ENCODE measurements around the gene CCDC187. TPM values are rescaled to one million over a fixed set of nuclear protein-coding genes. Genes with fewer than 3 reads are reported as not detected.
A peak's percentile ranks its signal among the peaks of the same experiment; 100 is the strongest.

The CCDC187 gene
- total RNA-seq, 1 experiment from 2014 or later: not detected

DNA sequence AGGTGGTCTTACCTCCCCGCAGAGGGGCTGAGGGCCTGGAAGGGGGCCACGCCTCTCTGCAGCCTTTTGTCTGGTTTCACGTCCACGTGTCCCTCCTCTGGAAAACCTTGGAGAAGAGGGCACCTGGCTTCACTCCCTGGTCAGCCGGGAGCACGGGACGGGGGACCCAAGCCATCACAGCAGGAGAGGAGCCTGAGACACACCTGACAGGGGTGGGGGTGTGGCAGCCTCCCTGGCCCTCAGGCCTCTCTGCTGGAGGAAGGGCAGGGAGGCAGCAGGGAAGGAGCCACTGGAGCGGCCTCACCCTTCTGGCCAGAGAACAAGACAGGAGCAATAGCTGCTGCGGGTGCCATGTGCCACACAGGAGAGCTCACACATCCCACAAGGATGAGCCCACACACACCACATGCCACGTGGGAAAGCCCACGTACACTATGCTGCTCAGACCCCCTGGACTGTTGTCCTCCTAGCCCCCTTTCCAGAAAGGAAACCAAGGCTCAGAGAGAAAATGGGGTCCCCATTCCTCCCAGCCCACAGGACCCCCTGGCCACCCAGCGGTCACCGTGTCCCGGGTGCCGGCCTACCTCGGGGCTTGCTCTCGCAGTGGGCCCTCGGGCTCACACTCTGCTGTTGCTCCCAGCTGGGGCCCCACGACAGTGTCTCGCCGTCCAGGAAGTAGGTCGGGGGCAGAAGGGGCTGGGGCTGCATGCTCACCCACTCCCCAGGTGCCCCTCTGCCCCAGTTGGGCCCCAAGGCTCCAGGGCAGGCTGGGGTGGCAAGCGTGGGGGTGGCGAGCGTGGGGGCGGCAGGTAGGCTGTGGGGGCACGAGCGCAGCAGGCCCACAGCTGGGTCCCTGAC is 18.2 kb downstream of the CCDC187 start:
- DNase-seq (ENCODE audit: low read depth): no peak

DNA sequence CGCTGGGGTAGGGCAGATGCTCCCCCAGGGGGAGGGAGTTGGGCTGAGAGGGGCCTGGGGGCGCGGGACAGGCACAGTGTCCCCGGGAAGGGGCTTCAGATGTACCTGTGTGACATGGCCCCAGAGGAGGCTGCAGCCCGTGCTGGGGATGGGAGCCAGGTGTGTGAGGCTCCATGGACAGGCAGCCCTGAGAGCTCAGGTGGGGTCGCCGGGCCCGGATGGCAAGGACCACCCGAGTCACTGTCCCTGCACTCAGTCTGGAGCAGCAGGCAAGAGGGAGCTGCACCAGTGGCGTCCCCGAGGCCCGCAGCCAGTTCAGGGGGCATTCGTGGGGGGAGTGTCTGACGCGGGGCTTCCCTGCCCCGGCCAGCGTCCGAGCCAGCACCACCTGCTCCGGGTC is 18.9 kb downstream of the CCDC187 start:
- no peak for DNase-seq (ENCODE audit: low read depth)

DNA sequence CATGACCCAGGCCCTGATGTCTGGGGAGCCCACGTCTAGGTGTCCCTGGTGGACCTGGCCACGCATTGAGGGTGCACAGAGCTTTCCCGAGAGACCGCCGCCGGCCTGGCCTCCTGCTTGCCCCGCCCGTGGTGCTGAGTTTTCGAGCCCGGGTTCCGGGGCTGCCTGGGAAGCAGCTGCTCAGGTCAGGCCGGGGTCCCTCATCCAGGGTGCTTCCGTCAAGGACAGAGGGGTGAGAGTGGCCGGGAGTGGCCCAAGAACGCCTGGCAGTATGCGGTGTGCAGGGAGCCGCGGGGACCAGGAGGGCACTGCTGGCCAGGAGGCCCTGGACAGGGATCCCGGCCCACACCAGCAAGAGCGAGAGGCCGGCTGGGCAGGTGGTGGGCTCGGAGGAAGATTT is 19.6 kb downstream of the CCDC187 start:
- DNase-seq (ENCODE audit: low read depth): no peak

DNA sequence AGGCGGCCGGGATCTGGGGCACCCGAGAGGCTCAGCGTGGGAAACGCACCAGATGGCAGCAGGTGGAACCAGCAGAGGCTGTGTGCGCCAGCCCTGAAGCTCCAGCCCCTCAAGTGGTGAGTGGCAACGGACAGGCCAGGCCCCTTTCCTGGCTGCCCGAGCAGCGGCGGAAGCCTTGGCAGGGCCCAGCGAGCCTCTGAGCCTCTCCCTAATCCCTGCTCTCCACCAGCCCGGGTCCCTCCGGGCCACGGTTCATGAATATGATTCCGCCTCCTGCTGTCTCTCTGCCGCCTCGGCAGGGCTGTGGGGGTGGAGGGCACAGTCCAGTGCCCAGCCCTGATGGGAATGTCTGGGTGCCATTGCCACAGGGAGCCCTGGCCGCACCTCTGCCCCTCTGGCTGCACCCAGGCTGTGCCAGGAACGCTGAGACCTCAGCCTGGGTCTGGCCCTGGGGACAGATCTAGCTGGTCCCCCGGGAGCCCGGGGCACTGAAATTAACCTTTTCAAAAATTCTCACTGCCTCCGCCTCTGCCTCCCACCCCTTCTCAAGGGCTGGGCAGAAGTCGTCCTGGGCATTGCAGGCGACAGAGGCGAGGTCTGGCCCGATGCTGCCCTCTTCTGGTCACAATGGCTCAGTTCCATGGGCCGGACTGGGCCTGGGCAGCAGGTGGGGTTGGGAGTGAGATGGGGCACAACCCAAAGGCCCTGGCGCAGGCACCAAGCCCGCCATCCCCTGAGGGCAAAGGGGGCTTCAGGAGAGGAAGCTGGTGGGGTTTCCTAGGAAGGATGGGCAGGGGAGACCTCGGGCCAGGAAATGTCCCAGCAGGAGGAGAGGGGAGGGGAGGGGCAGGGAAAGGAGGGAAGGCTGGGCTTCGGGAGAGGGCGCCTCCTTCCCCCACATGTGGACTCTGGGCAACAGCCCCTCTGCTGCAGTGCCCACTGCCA is 20.3 kb downstream of the CCDC187 start:
- DNase-seq (ENCODE audit: low read depth): peak; percentile 59

GRCh38 chr9:136282272-136282861 is 21.5 kb downstream of the CCDC187 start:
- DNase-seq (ENCODE audit: low read depth): no peak

GRCh38 chr9:136281421-136282271 is 22.2 kb downstream of the CCDC187 start:
- DNase-seq (ENCODE audit: low read depth): no peak

DNA sequence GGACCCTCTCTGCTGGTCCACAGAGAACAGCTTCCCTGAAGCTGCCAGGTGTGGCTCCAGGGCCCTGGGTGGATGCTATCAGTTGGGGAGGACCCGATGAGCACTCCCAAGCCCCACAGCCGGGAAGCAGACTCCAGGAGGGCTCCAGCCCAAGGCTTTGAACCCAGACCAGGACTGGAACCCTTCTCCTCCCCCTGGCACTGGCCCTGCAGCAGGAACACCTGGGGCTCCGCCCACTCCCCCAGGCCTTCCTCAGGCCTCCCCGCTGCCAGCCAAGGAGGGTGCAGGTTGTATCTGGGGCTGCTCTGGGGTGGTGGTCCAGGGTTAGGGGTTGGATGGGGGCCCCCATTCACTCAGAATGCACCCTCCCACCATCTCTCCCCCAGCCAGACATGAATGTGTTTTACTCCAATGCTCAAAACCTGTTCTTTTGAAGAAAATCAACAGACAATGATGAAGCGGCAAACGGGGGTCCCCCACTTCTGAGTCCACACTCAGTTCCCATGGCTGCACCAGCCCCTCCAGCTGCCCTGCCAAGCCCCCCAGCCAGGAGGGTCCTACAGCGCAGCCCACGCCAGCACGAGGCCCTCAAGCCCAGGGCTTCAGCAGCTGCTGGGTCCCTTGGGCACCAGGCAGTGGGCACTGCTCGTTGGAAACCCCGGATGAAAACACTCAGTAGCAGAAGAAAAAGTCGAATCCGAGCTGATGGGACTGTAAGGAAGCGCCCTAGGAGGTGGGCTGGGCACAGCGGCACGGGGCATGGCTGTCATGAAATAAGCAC is 23.2 kb downstream of the CCDC187 start:
- DNase-seq (ENCODE audit: low read depth): no peak

DNA sequence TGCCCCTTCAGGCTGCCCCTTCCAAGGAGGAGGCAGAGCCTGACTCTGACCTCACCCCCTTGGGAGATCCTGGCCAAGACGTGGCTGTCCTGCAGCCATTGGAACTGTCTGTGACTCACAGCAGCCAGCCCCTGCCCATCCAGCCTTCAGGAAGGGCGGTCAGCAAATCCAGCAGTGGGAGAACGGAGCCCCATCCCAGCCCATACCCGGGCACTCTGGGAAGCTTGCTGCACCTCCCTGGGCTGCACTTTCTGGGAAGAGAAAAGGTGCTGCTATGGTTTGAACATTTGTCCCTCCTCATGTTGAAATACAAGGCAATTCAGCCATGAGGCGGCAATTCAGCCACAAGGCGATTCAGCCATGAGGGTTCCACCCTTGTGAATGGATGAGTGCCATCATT is 24.4 kb downstream of the CCDC187 start:
- no peak for DNase-seq (ENCODE audit: low read depth)

DNA sequence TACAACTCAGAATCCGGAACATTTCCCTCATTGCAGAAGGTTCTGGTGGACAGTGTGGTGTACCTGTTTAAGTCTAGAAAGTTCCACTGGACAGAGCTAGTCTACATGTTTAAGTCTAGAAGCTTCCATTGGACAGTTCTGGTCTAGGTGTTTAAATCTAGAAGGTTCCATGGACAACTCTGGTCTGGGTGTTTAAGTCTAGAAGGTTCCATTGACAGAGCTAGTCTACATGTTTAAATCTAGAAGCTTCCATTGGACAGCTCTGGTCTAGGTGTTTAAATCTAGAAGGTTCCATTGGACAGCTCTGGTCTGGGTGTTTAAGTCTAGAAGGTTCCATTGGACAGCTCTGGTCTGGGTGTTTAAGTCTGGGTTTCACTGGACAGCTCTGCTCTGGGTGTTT is 25.0 kb downstream of the CCDC187 start:
- no peak for DNase-seq (ENCODE audit: low read depth)

- DNase-seq (ENCODE audit: low read depth): no peak
These were observed 25.7 kb downstream of the CCDC187 start for GRCh38 chr9:136278221-136278620.

- no peak for DNase-seq (ENCODE audit: low read depth)
These were observed 26.1 kb downstream of the CCDC187 start for GRCh38 chr9:136277746-136278145.

GRCh38 chr9:136276716-136277115 is 27.2 kb downstream of the CCDC187 start:
- DNase-seq (ENCODE audit: low read depth): no peak

DNA sequence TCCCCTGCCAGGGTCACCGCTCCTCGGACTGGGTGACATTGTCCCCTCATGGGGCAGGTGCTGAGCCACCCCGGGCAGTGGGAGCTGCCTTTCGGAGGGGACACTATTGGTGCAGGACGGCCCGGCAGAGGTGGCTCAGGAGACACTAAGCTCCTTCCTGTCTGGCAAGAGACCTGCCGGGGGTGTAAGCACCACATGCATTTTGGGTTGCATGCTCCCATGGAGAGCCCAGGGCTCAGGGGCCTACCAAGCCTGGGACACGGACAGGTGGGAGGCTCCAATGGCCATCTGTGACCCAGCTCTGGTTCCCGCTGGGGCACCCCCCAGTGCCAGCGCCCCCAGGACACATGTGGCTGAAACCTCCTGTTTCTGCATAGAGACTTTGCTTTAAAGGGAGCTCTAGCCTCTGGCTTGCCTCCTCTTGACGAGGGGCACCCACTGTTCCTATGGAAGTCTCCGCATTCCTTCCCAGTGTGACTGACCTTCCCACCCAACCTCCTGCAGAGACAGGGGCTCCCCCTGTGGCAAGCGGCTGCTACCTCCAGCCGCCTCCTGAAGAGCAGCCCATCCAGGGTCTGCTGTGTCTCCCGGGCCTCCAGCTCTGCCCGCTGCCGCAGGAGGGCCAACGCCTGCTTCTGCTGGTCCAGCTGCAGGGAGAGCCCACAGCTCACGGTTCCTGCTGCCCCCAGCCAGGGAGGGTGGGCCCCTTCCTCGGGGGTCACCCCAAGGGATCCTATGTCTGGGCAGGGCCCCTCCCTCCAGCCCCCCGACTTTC is 28.1 kb downstream of the CCDC187 start:
- no peak for DNase-seq (ENCODE audit: low read depth)

DNA sequence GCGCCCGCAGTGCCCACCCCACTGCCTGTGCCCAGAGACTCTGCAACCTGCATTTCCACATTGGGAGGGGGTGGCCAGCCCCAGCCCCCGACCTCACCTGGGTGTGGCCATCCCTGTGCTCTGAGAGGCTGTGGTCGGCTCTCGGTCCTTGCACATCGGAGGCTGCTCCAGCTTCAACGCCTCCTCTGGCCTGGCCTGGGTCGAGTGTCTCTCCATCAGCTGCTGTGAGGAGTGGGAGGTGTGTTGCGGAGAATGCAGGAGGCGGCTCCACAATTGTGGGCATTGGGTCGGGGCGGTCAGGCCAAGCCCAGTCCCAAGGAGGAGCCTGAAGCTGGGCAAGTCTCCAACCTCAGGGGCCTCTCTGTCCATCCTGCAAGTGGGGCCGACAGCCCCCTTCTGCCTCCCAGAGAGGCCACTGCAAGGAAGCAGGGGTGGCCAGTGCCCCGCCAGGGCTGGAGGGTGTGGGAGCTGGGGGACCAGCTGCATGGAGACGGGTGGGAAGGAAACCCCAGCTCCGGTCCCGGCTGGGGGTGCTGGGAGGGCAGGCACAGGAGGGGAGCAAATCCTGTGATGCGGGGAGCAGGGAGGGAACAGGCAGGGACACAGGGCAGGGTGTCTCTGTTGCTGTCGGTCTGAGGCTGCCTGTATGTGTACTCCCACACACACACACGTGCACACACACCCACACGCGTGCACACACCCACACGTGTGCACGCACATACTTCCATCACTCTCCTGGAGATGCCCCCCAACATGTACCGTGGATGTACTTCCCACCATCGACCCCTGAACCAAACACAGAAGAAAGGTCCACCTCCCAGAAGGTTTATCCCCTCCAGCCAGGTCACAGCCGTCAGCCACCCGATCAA is 28.9 kb downstream of the CCDC187 start:
- no peak for DNase-seq (ENCODE audit: low read depth)

DNA sequence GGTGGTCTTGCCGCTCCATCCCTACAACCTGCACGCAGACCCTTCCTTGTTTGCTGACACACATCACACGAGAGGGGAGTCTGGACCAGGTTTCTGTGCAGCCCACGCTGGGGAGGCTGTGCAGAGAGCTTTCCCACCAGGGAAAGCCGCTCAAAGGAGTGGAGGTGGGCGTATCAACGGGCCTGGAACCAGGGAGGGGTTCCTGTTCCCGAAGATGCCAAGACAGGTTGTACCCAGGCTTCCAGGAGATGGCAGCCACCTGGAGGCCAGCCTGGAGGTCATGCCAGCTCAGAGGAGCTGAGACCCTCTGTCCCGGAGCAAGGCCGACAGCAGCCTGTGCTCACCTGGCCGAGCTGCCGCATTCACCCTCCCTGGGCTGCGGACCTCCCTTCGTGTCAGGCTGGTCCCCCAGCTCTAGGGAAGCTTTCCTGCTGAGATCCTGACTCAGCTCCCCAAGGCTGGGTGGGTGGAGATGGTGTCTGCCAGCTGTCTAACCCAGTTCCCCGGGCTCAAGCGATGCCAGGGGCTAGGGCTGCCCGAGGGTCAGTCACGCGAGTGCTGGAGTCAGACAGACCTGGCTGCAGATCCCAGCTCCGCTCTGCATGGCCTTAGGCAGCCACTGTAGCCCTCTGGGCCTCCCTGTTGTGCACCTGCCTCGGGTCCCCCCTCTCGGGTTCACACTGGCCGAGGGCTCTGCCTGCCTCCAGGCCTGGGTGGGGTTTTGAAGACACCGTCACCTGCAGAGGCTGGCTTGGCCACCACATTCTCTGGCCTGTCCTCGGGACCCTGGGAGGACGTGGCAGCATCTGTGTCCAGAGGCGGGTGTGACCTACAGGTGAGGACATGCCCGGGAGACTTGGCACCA is 29.7 kb downstream of the CCDC187 start:
- DNase-seq (ENCODE audit: low read depth): no peak

- DNase-seq (ENCODE audit: low read depth): no peak
These were observed 30.5 kb downstream of the CCDC187 start for GRCh38 chr9:136273244-136273865.

GRCh38 chr9:136270173-136270705 is 33.7 kb downstream of the CCDC187 start:
- no peak for DNase-seq (ENCODE audit: low read depth)

Measured in LHCN-M2 (cell line).